Upper lobe of right lung (tissue), 1 donor: ENCODE results near the gene CDC42EP4. TPM values are rescaled to one million over a fixed set of nuclear protein-coding genes. Genes with fewer than 3 reads are reported as not detected.

Experiments used
- ATAC-seq: fragments of 200-7000 bp; cut with Tn5 transposase; one replicate; pipeline ENCODE4 v1.9.1; 2020; ENCODE audit warnings: mild to moderate bottlenecking, moderate library complexity
- DNase-seq: peaks from one replicate; pipeline ENCODE4 v3.0.0-alpha.2; 2020
- H3K27ac ChIP-seq: fragments of 200-600 bp; one replicate; pipeline ENCODE4 v1.8.0; 2022
- H3K27me3 ChIP-seq: fragments of 200-600 bp; one replicate; pipeline ENCODE4 v1.8.0; 2022; ENCODE audit warnings: mild to moderate bottlenecking
- H3K36me3 ChIP-seq: fragments of 200-600 bp; one replicate; pipeline ENCODE4 v1.8.0; 2022
- H3K4me1 ChIP-seq: fragments of 200-600 bp; one replicate; pipeline ENCODE4 v1.8.0; 2022
- H3K4me3 ChIP-seq: fragments of 200-600 bp; one replicate; pipeline ENCODE4 v1.8.0; 2022; ENCODE audit warnings: mild to moderate bottlenecking
- H3K9me3 ChIP-seq: fragments of 200-600 bp; one replicate; pipeline ENCODE4 v1.8.0; 2022
- intact Hi-C: fragments of 100-400 bp; cut with DNase I; formaldehyde crosslinking; loops from one replicate; pipeline ENCODE4 v1.11.0; 2022
- total RNA-seq: library from RNA; stranded (reverse); fragmentation: NEBNext Ultra II Directional; extraction: Animal tissue kit (Norgen Biotek cat#: 25700); gene quantifications from one replicate; pipeline ENCODE4 v1.2.1, GENCODE V29; 2021
- TF ChIP-seq, protein P1 (sequence below): fragments of 200-600 bp; IDR thresholded peaks from one replicate; pipeline ENCODE4 v1.8.0; 2022; ENCODE audit warnings: antibody characterized with exemption
- donor health status: DM: no; HTN: yes; CAD: no; lungs with severe emphysema.

CDC42EP4 gene
- total RNA-seq, 1 donor from 2014 or later: 59.0 TPM

- Histone ChIP-seq H3K27ac (peak overlapping the region; percentile 79), H3K9me3 (no peaks in the 10 kb centered on the region), H3K36me3 (peaks cover 8% of the 10 kb centered on the region), H3K4me3 (no peak overlapping the region), H3K27me3 (no peaks in the 10 kb centered on the region), H3K4me1 (peaks cover 74% of the 10 kb centered on the region)
- intact Hi-C loops: no loop called here
- TF ChIP-seq, protein P1, sequence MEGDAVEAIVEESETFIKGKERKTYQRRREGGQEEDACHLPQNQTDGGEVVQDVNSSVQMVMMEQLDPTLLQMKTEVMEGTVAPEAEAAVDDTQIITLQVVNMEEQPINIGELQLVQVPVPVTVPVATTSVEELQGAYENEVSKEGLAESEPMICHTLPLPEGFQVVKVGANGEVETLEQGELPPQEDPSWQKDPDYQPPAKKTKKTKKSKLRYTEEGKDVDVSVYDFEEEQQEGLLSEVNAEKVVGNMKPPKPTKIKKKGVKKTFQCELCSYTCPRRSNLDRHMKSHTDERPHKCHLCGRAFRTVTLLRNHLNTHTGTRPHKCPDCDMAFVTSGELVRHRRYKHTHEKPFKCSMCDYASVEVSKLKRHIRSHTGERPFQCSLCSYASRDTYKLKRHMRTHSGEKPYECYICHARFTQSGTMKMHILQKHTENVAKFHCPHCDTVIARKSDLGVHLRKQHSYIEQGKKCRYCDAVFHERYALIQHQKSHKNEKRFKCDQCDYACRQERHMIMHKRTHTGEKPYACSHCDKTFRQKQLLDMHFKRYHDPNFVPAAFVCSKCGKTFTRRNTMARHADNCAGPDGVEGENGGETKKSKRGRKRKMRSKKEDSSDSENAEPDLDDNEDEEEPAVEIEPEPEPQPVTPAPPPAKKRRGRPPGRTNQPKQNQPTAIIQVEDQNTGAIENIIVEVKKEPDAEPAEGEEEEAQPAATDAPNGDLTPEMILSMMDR: no peak
- ATAC-seq (no peak), DNase-seq (no peak)
Measured at GRCh38 chr17:73290399-73291259, 21.2 kb downstream of the CDC42EP4 start.

GRCh38 chr17:73289549-73290254 lies 22.1 kb downstream of the CDC42EP4 start:
- peak overlapping the region; percentile 79 for H3K27ac ChIP-seq
- peaks cover 17% of the 10 kb centered on the region for H3K36me3 ChIP-seq
- H3K27me3 ChIP-seq: no peaks in the 10 kb centered on the region
- H3K9me3 ChIP-seq: no peaks in the 10 kb centered on the region
- peaks cover 73% of the 10 kb centered on the region for H3K4me1 ChIP-seq
- intact Hi-C loops: no loop called here
- ATAC-seq (no peak), DNase-seq (no peak)
- no peak overlapping the region for H3K4me3 ChIP-seq
- TF ChIP-seq, protein P1: no peak

DNA sequence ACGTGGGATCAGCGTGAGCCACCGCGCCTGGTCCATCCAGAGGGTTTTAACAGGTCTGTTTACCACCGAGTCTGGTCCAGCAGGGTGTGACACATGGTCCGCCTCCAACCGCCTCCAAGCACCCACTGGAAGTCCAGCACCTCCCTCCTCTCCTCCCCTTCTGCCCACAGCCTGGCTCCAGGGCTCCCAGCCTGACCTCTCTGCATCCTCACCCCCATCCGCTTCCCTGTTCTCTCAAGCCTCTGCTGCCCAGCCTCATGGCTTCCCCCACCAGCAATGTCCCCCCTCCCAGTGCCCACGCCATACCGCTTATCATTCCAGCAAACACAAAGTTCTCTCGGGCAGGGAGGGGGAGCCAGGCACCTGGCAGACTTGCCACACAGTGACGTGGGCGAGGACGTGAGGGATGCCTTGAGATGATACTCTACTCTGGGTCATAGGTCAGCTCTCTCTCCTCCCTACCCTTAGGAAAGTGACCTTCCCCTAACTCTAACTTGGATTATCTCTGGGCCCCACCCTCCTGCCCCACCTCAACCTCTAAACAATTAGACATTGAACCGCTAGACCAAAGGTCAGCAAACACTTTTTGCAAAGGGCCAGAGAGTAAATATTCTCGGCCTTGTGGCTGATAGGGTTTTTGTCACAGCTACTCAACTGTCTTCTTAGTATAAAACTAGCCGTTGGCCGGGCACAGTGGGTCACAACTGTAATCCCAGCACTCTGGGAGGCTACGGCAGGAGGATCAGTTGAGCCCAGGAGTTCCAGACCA lies 23.1 kb downstream of the CDC42EP4 start:
- peaks cover 27% of the 10 kb centered on the region for H3K36me3 ChIP-seq
- TF ChIP-seq, protein P1: no peak
- intact Hi-C loops: no loop called here
- no peak overlapping the region for H3K4me3 ChIP-seq
- H3K27ac ChIP-seq: peak overlapping the region; percentile 79
- peaks cover 63% of the 10 kb centered on the region for H3K4me1 ChIP-seq
- H3K9me3 ChIP-seq: no peaks in the 10 kb centered on the region
- ATAC-seq: peak; percentile 60
- peak; percentile 75 for DNase-seq
- no peaks in the 10 kb centered on the region for H3K27me3 ChIP-seq

DNA sequence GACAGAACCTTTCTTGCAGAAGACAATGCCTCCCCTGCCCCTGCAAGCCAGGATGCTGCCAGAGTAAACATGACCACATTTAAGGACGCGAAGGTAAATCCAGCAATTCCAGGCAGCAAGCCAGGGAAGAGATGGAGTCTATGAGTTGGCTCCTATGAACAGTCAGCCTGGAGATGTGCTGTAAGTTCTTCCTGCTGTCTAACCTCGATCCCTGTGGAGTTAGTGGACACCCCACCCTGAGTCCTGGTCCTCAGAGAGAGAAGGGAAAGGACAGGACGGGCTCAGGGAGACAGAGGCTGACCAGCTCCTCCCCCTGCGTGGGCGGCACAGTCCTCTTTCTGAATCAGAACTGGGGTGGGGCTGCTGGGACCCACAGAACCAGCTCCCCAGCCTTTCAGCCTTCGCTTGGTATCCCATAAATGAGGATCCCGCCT lies 24.9 kb downstream of the CDC42EP4 start:
- DNase-seq (no peak), ATAC-seq (no peak)
- H3K27me3 ChIP-seq: no peaks in the 10 kb centered on the region
- TF ChIP-seq, protein P1: no peak
- no peak overlapping the region for H3K4me3 ChIP-seq
- no peaks in the 10 kb centered on the region for H3K9me3 ChIP-seq
- H3K27ac ChIP-seq: no peak overlapping the region
- intact Hi-C loops: no loop called here
- peaks cover 45% of the 10 kb centered on the region for H3K4me1 ChIP-seq
- H3K36me3 ChIP-seq: peaks cover 35% of the 10 kb centered on the region

DNA sequence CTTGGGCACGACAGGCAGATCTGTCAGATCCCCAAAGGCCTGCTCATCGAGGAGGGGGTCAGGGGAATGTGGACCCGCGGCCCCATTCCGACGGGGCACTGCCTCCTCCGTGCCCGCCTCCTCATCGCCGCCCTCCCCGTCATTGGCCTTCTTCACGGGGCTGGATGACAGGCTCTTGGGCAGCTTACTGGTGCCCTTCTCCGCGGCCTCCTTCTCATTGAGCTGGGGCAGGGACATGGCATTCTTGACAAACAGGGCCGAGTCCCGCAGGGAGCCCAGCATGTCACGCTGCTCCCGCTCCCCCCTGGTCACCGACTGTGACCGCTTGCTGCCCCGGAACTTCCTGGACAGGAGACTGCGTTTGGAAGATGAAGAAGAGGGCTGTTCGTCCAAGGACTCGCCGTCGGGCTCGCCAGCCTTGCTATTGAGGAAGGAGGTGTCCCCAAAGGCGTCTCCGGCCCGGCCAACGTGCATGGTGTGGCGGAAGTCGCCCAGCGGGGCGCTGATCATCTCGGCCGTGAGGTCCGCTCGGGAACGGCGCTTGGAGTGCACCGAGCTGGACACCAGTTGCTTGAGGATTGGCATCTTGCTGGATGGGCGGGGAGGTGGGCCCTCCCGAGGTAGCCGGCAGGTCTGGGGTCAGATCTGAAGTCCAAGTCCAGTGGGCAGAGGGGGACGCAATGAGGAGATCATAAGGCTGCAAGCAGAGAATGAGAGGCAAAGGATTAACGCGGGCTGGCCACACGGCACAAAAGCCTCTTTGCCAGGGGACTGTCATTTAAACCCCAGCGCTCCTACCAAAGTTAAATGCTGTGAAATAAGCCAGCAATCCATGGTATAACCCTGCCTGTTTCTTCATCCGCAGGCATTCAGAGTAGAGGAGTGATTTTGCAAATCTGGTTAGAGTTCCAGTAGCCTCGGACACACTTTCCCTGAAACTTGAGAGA lies 25.6 kb downstream of the CDC42EP4 start:
- TF ChIP-seq, protein P1: no peak
- Histone ChIP-seq H3K9me3 (no peaks in the 10 kb centered on the region), H3K36me3 (peaks cover 35% of the 10 kb centered on the region), H3K27ac (no peak overlapping the region), H3K27me3 (no peaks in the 10 kb centered on the region), H3K4me1 (peaks cover 38% of the 10 kb centered on the region), H3K4me3 (no peak overlapping the region)
- intact Hi-C loops: no loop called here
- ATAC-seq: no peak
- DNase-seq: no peak
